SJCRH30 (cell line): ENCODE measurements around the gene SRGAP2B. TPM values are rescaled to one million over a fixed set of nuclear protein-coding genes. Genes with fewer than 3 reads are reported as not detected.
A peak's percentile ranks its signal among the peaks of the same experiment; 100 is the strongest.
"Not testable (repeated sequence)": the region's sequence is repeated elsewhere in the genome, so short reads cannot be mapped to it uniquely, and the experiment has no call there.

Experiments
- DNase-seq, 2 experiments: peaks; one replicate each; pipeline ENCODE4 v3.0.0-alpha.2; 2015 to 2020
- H3K27ac ChIP-seq: fragments of 250-450 bp; sonication (Bioruptor Pico); 2 replicates; pipeline ENCODE4 v1.5.1; 2020; ENCODE audit warnings: mild to moderate bottlenecking, moderate library complexity
- H3K27me3 ChIP-seq: fragments of 250-450 bp; sonication (Bioruptor Pico); 2 replicates; pipeline ENCODE4 v1.5.1; 2020; ENCODE audit warnings: mild to moderate bottlenecking, moderate library complexity
- H3K36me3 ChIP-seq: fragments of 250-450 bp; sonication (Bioruptor Pico); 2 replicates; pipeline ENCODE4 v1.5.1; 2020; ENCODE audit warnings: mild to moderate bottlenecking, moderate library complexity
- H3K4me1 ChIP-seq: fragments of 250-450 bp; sonication (Bioruptor Pico); 2 replicates; pipeline ENCODE4 v1.5.1; 2020; ENCODE audit warnings: mild to moderate bottlenecking, moderate library complexity
- H3K4me3 ChIP-seq: fragments of 250-450 bp; sonication (Bioruptor Pico); 2 replicates; pipeline ENCODE4 v1.5.1; 2020; ENCODE audit warnings: mild to moderate bottlenecking, moderate library complexity
- H3K9me3 ChIP-seq: fragments of 250-450 bp; sonication (Bioruptor Pico); replicated peaks from 2 replicates; pipeline ENCODE4 v1.5.1; 2020; ENCODE audit warnings: mild to moderate bottlenecking, moderate library complexity
- total RNA-seq: library from RNA; depleted of rRNA; stranded (reverse); fragments of >200 nt; shearing (Covaris generic); gene quantifications from 2 replicates; pipeline ENCODE4 v1.2.3, GENCODE V29; 2014

SRGAP2B gene
- total RNA-seq, 1 experiment from 2014 or later, result 16.4 TPM

GRCh38 chr1:145065194-145065826 is 29.8 kb downstream of the SRGAP2B start:
- H3K27me3 ChIP-seq, H3K9me3 ChIP-seq, H3K4me1 ChIP-seq, DNase-seq, H3K4me3 ChIP-seq, H3K27ac ChIP-seq, H3K36me3 ChIP-seq: not testable (repeated sequence)

GRCh38 chr1:145063941-145064648 is 31.0 kb downstream of the SRGAP2B start:
- H3K36me3 ChIP-seq, H3K27ac ChIP-seq, H3K4me3 ChIP-seq, H3K27me3 ChIP-seq, H3K4me1 ChIP-seq, H3K9me3 ChIP-seq: not testable (repeated sequence)
- DNase-seq, result peak in 1 of 2 experiments; percentile 0

GRCh38 chr1:145063285-145063684 is 31.8 kb downstream of the SRGAP2B start:
- H3K27me3 ChIP-seq, H3K4me3 ChIP-seq, H3K9me3 ChIP-seq, H3K36me3 ChIP-seq, DNase-seq, H3K27ac ChIP-seq, H3K4me1 ChIP-seq: not testable (repeated sequence)

GRCh38 chr1:145058184-145058583 is 36.9 kb downstream of the SRGAP2B start:
- not testable (repeated sequence) for H3K27me3 ChIP-seq, H3K27ac ChIP-seq, H3K4me1 ChIP-seq

GRCh38 chr1:145055217-145055760 is 39.8 kb downstream of the SRGAP2B start:
- DNase-seq, H3K4me3 ChIP-seq, H3K9me3 ChIP-seq, H3K4me1 ChIP-seq, H3K27me3 ChIP-seq, H3K27ac ChIP-seq, H3K36me3 ChIP-seq: not testable (repeated sequence)

More at GRCh38 chr1:145058184-145058583, 36.9 kb downstream of the SRGAP2B start:
- not testable (repeated sequence) for H3K36me3 ChIP-seq, H3K4me3 ChIP-seq, H3K9me3 ChIP-seq
- DNase-seq, result peak in 1 of 2 experiments; percentile 32

GRCh38 chr1:145053428-145053827 is 41.7 kb downstream of the SRGAP2B start:
- not testable (repeated sequence) for DNase-seq, H3K27ac ChIP-seq, H3K36me3 ChIP-seq, H3K27me3 ChIP-seq, H3K4me1 ChIP-seq, H3K4me3 ChIP-seq, H3K9me3 ChIP-seq

- not testable (repeated sequence) for H3K27me3 ChIP-seq, H3K36me3 ChIP-seq, DNase-seq, H3K27ac ChIP-seq, H3K9me3 ChIP-seq, H3K4me1 ChIP-seq, H3K4me3 ChIP-seq
These were observed 42.9 kb downstream of the SRGAP2B start for GRCh38 chr1:145052019-145052776.

GRCh38 chr1:145048181-145048856 is 46.8 kb downstream of the SRGAP2B start:
- H3K36me3 ChIP-seq, DNase-seq: not testable (repeated sequence)

GRCh38 chr1:145047553-145047952 is 47.6 kb downstream of the SRGAP2B start:
- not testable (repeated sequence) for DNase-seq, H3K4me3 ChIP-seq, H3K9me3 ChIP-seq, H3K4me1 ChIP-seq, H3K36me3 ChIP-seq, H3K27me3 ChIP-seq, H3K27ac ChIP-seq

More at GRCh38 chr1:145048181-145048856, 46.8 kb downstream of the SRGAP2B start:
- not testable (repeated sequence) for H3K9me3 ChIP-seq, H3K4me3 ChIP-seq, H3K27me3 ChIP-seq, H3K4me1 ChIP-seq, H3K27ac ChIP-seq

GRCh38 chr1:145045571-145046273 is 49.4 kb downstream of the SRGAP2B start:
- not testable (repeated sequence) for H3K9me3 ChIP-seq, H3K4me1 ChIP-seq, H3K36me3 ChIP-seq, H3K27me3 ChIP-seq, DNase-seq, H3K27ac ChIP-seq, H3K4me3 ChIP-seq

GRCh38 chr1:145041519-145041918 is 53.6 kb downstream of the SRGAP2B start:
- not testable (repeated sequence) for H3K4me3 ChIP-seq, H3K9me3 ChIP-seq, H3K27me3 ChIP-seq, H3K27ac ChIP-seq, DNase-seq, H3K4me1 ChIP-seq, H3K36me3 ChIP-seq

- H3K9me3 ChIP-seq, H3K27me3 ChIP-seq, H3K36me3 ChIP-seq, DNase-seq, H3K4me1 ChIP-seq, H3K27ac ChIP-seq, H3K4me3 ChIP-seq: not testable (repeated sequence)
These were observed 59.1 kb downstream of the SRGAP2B start for GRCh38 chr1:145036019-145036418.

GRCh38 chr1:145033523-145033922 is 61.6 kb downstream of the SRGAP2B start:
- H3K36me3 ChIP-seq, DNase-seq, H3K4me3 ChIP-seq, H3K27me3 ChIP-seq, H3K9me3 ChIP-seq, H3K4me1 ChIP-seq, H3K27ac ChIP-seq: not testable (repeated sequence)

- not testable (repeated sequence) for H3K4me3 ChIP-seq, H3K27me3 ChIP-seq, DNase-seq, H3K9me3 ChIP-seq, H3K4me1 ChIP-seq, H3K36me3 ChIP-seq, H3K27ac ChIP-seq
These were observed 67.9 kb downstream of the SRGAP2B start for GRCh38 chr1:145027251-145027650.
